K562 (cell line): ENCODE data around the gene SPAG9. TPM values are rescaled to one million over a fixed set of nuclear protein-coding genes. Genes with fewer than 3 reads are reported as not detected.

Experiments
- EHMT2 ChIP-seq: fragments of 450-650 bp; IDR thresholded peaks from 2 replicates; pipeline ENCODE4 v1.6.1; 2018; ENCODE audit warnings: antibody characterized with exemption
- ERF ChIP-seq: fragments of 450-650 bp; formaldehyde crosslinking; IDR thresholded peaks from 2 replicates; pipeline ENCODE4 v1.4.0; 2020; ENCODE audit warnings: mild to moderate bottlenecking, mixed read lengths
- EWSR1 ChIP-seq: fragments of 450-650 bp; IDR thresholded peaks from 2 replicates; pipeline ENCODE4 v1.6.1; 2018; ENCODE audit warnings: borderline replicate concordance, mild to moderate bottlenecking, low read depth, moderate library complexity; ENCODE audit not compliant: partially characterized antibody
- HDAC3 ChIP-seq: fragments of 450-650 bp; IDR thresholded peaks from 2 replicates; pipeline ENCODE4 v1.6.1; 2018; ENCODE audit warnings: borderline replicate concordance, mild to moderate bottlenecking, moderate library complexity; ENCODE audit not compliant: partially characterized antibody
- IRF9 ChIP-seq: fragments of 450-650 bp; IDR thresholded peaks from 2 replicates; pipeline ENCODE4 v1.6.1; 2016; ENCODE audit warnings: missing biosample characterization, missing genetic modification characterization
- MCM5 ChIP-seq: fragments of 450-650 bp; IDR thresholded peaks from 2 replicates; pipeline ENCODE4 v1.6.1; 2016; ENCODE audit warnings: low read depth
- NFIX ChIP-seq: fragments of 250-450 bp; sonication (Bioruptor Pico); IDR thresholded peaks from 2 replicates; pipeline ENCODE4 v1.4.0; 2020; ENCODE audit warnings: low read depth, mild to moderate bottlenecking, moderate library complexity
- PHF8 ChIP-seq: fragments of 200-600 bp; sonication (generic); IDR thresholded peaks from 2 replicates; pipeline ENCODE4 v1.6.1; 2012; ENCODE audit warnings: mixed run types, mild to moderate bottlenecking, inconsistent platforms, low read length, moderate library complexity, borderline replicate concordance
- RFX1 ChIP-seq: fragments of 450-650 bp; IDR thresholded peaks from 2 replicates; pipeline ENCODE4 v1.6.1; 2016; ENCODE audit warnings: mild to moderate bottlenecking, moderate library complexity
- RNF2 ChIP-seq: sonication (generic); IDR thresholded peaks from 2 replicates; pipeline ENCODE4 v1.6.1; 2016
- THAP12 ChIP-seq: fragments of 250-450 bp; sonication (Bioruptor Pico); IDR thresholded peaks from 2 replicates; pipeline ENCODE4 v1.9.0; 2021; ENCODE audit warnings: mild to moderate bottlenecking, inconsistent platforms
- XRCC5 ChIP-seq: fragments of 200-400 bp; formaldehyde crosslinking; IDR thresholded peaks from 2 replicates; pipeline ENCODE4 v1.6.1; 2017; ENCODE audit warnings: low read depth, mild to moderate bottlenecking, low read length
- ZNF274 ChIP-seq: IDR thresholded peaks from 2 replicates; pipeline ENCODE4 v1.6.1; 2011; ENCODE audit warnings: low read depth, mild to moderate bottlenecking, low read length, moderate library complexity, borderline replicate concordance
- polyA plus RNA-seq, 8 experiments: library from polyadenylated mRNA; depleted of rRNA in 4 of 8; stranded (reverse) in 5 of 8; unstranded in 3 of 8; fragments of >200 nt; fragmentation: Nextera tagmentation in 2 of 8; fragmentation: Illumina TruSeq in 1 of 8; extraction: Ambion mirVana in 2 of 8; extraction: Trizol in 1 of 8; gene quantifications; 2 replicates each; pipeline versions ENCODE4 v1.2.1 to v1.2.3, GENCODE V29; 2011 to 2014; ENCODE audit warnings: inconsistent platforms in 1 of 8, missing spikeins in 1 of 8
- total RNA-seq, 7 experiments: library from RNA; depleted of rRNA in 6 of 7; stranded (reverse); fragments of >200 nt in 6 of 7; fragmentation: Illumina TruSeq in 2 of 7; extraction: Trizol in 2 of 7; gene quantifications; 2 replicates each; pipeline versions ENCODE4 v1.2.1 to v1.2.3, GENCODE V29; 2011 to 2021; ENCODE audit warnings: low replicate concordance in 1 of 7
- TF ChIP-seq, protein P1 (sequence below): sonication (generic); formaldehyde crosslinking; IDR thresholded peaks from 2 replicates; pipeline ENCODE4 v1.8.0; 2022; ENCODE audit warnings: missing genetic modification reagents, mild to moderate bottlenecking, moderate library complexity, borderline replicate concordance
- TF ChIP-seq, protein P2 (sequence below): fragments of 450-650 bp; formaldehyde crosslinking; IDR thresholded peaks from 2 replicates; pipeline ENCODE4 v1.4.0; 2022; ENCODE audit warnings: mild to moderate bottlenecking, moderate library complexity
- TF ChIP-seq, protein P3 (sequence below): sonication (generic); formaldehyde crosslinking; IDR thresholded peaks from 2 replicates; pipeline ENCODE4 v1.8.0; 2022; ENCODE audit warnings: missing genetic modification reagents, mild to moderate bottlenecking, borderline replicate concordance

SPAG9 gene
- total and polyA plus RNA-seq, 9 of the 15 experiments (the other 6 are each of a cell fraction or from before 2014, with no cell fraction given), result 12.2 to 99.2 (median 58.2) TPM

GRCh38 chr17:51153210-51154072 is 32.8 kb upstream of the SPAG9 start, which contains the start of gene NME1 (continued):
- TF ChIP-seq, protein P1, sequence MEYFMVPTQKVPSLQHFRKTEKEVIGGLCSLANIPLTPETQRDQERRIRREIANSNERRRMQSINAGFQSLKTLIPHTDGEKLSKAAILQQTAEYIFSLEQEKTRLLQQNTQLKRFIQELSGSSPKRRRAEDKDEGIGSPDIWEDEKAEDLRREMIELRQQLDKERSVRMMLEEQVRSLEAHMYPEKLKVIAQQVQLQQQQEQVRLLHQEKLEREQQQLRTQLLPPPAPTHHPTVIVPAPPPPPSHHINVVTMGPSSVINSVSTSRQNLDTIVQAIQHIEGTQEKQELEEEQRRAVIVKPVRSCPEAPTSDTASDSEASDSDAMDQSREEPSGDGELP (CRISPR knock-in tag), result peak; percentile 94
- TF ChIP-seq NFIX (CRISPR knock-in tag), result no peak
- TF ChIP-seq, protein P2, sequence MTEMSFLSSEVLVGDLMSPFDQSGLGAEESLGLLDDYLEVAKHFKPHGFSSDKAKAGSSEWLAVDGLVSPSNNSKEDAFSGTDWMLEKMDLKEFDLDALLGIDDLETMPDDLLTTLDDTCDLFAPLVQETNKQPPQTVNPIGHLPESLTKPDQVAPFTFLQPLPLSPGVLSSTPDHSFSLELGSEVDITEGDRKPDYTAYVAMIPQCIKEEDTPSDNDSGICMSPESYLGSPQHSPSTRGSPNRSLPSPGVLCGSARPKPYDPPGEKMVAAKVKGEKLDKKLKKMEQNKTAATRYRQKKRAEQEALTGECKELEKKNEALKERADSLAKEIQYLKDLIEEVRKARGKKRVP (CRISPR knock-in tag), result 0 out of 2 replicates have a peak, but pooled peaks have one; percentile 44
- TF ChIP-seq THAP12, result 0 out of 2 replicates have a peak, but pooled peaks have one; percentile 38
- TF ChIP-seq ERF (CRISPR knock-in tag), result 0 out of 2 replicates have a peak, but pooled peaks have one; percentile 74
- no peak for TF ChIP-seq MCM5
- TF ChIP-seq RFX1, result no peak
- peak; percentile 32; the same call in 1 of the 2 replicates for TF ChIP-seq EHMT2
- no peak for TF ChIP-seq ZNF274
- no peak for TF ChIP-seq EWSR1
- 0 out of 2 replicates have a peak, but pooled peaks have one; percentile 84 for TF ChIP-seq RNF2
- peak; percentile 89 for TF ChIP-seq PHF8
- TF ChIP-seq IRF9 (tag), result no peak
- TF ChIP-seq, protein P3, sequence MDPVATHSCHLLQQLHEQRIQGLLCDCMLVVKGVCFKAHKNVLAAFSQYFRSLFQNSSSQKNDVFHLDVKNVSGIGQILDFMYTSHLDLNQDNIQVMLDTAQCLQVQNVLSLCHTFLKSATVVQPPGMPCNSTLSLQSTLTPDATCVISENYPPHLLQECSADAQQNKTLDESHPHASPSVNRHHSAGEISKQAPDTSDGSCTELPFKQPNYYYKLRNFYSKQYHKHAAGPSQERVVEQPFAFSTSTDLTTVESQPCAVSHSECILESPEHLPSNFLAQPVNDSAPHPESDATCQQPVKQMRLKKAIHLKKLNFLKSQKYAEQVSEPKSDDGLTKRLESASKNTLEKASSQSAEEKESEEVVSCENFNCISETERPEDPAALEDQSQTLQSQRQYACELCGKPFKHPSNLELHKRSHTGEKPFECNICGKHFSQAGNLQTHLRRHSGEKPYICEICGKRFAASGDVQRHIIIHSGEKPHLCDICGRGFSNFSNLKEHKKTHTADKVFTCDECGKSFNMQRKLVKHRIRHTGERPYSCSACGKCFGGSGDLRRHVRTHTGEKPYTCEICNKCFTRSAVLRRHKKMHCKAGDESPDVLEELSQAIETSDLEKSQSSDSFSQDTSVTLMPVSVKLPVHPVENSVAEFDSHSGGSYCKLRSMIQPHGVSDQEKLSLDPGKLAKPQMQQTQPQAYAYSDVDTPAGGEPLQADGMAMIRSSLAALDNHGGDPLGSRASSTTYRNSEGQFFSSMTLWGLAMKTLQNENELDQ (CRISPR knock-in tag), result peak; percentile 84; the same call in 1 of the 2 replicates
- TF ChIP-seq XRCC5, result peak; percentile 100
- TF ChIP-seq HDAC3, result peak; percentile 76
